Stimulated activated CD4-positive, alpha-beta T cell treated with anti-CD3 and anti-CD28 coated beads, TNF-alpha, amount 100 ng/mL, for 1 hour (primary cell): ENCODE measurements around the gene TRAIP.
A peak's percentile ranks its signal among the peaks of the same experiment; 100 is the strongest.

Experiments
- DNase-seq, 3 donors: peaks; one replicate each; pipeline ENCODE4 v3.0.0-alpha.2; 2020; ENCODE audit warnings: low read depth in 3 of 3, low spot score in 1 of 3

TRAIP gene

GRCh38 chr3:49876567-49876966, 20.2 kb upstream of the TRAIP start:
- no peak for DNase-seq

DNA sequence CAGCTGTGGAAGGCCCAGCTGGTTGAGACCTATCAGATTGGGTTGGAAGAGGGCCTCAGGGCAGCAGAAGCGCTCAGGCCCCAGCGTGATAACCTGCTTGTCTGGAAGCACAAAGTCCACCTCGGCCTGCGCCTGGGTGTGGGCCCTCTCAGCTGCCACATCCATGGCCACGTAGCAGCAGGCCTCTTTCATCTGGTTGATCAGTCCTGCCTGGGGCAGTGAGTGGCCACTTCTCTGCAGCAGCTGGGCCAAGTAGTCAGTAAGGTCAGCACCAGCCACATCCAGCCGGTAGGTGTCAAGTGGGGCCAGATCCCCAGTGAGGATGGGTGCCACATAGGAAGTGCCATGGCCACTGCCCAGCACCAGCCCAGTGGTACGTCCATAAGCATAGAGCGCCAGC, 17.3 kb upstream of the TRAIP start:
- DNase-seq: no peak

DNA sequence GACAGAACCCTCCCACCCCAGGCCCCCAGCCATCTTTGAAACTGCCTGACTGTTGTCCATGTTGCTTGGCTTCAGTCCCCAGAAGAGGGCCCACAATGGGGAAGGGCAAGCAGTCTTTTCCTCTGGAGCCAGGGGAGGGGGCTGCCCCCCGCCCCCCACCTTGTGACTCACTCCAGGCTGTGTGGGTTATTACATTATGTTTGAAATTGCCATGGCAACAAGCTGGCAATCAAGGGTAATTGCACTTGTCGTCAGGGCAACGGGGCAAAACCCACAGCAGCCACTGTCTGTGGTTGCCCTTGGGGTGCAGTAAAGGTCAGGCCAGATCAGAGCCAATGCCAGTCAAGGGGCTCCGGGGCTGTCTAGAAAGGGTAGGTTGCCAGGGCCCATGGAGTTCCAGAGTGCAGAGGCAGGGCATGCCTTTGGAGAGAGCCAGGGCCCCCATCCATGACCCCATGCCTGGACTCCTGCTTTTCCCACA, 16.5 kb upstream of the TRAIP start:
- no peak for DNase-seq

DNA sequence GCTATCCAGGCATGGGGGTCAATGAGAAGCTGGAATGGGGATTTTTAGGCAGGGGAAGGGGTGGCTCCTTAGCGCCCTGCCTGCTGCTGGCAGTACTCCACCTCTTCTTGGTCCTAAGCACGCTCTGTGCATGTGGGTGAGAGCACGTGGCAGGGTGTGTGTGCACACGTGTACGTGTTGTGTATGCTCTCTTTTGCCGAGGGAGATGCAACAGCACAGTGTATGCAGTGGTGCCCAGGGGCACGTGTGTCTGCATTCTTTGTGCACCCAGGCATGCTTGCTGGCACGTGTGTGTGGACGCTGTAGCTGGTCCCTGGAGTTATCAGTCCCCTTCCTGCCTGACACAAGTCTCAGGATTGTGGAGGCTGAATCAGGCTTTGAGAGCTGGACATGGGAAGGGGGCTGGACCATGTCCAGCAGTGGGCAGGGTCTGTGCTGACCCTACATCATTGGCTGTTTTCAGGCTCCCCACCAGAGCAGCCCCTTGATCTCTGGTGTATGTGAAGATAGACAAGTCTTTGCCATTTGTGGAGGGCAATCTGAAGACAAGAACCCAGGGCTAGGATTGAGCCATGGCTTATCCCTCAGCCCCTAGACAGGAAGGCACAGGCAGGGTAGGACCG, 15.3 kb upstream of the TRAIP start:
- no peak for DNase-seq

DNA sequence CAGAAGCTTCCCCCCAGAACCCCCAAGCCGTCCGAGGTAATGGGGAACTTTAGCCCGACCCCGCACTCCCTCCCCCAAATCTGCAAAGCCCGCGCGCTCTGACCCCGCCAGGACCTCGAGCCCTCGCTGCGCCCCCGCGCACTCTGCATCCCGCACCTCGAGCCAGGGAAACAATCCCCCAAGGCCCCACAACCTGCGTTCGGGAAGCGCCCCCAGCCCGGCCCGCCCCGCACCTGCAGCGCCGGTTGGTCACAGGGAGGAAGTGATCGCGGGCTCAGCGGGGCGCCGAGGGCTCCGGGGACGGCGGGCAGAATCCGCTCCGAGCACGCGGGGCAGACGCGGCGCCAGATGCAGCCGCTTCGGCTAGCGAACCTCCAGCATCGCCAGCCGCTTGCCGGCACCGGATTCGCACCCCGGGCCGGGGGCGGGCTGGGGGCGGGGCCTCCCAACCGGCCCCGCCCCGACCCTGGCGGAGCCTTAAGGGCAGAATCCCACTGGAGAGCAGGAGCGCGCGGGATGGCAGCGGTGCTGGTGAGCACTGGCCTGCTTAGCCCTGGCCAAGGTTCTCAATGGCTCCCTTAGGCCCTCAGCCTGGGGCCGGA, 13.3 kb upstream of the TRAIP start, which contains the start of gene CAMKV:
CAMKV (minus strand) TSS at position 382 of the 602 bp plus-strand sequence. CDS start 7,518 bp downstream, outside the sequence.
- no peak for DNase-seq

DNA sequence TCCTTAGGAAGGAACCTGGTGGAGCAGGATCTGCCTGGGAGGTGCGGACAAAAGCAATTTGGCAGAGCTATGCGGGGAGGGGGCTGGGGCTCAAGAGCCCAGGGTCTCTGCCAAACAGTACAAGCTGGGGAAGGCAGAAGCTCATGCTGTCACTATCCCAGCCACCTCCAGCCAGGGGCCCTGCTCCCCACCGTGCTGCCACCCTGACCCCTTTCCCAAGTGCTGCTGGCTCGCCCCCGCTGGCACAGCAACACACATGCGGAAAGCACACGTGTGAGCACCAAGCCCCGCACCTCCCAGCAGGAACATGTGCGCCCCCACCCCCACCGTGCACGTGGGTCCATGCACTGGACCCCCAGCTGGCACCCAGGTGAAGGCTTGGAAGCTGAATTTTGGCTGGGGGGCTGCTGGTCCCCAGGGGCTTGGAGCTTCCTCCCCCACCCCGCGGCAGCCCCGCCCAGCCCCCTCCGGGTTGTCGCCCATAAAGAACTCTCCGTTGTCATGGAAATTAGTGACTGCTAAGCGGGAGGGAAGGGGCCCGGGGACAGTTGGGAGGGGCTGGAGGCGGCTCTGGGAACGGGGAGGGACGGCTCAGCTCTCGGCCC, 12.6 kb upstream of the TRAIP start:
- DNase-seq: no peak

- DNase-seq: no peak
Observed at GRCh38 chr3:49867871-49868321, 11.5 kb upstream of the TRAIP start.

- DNase-seq: no peak
Observed at GRCh38 chr3:49867400-49867799, 11.0 kb upstream of the TRAIP start.

GRCh38 chr3:49865198-49865784, 8.9 kb upstream of the TRAIP start:
- no peak for DNase-seq

DNA sequence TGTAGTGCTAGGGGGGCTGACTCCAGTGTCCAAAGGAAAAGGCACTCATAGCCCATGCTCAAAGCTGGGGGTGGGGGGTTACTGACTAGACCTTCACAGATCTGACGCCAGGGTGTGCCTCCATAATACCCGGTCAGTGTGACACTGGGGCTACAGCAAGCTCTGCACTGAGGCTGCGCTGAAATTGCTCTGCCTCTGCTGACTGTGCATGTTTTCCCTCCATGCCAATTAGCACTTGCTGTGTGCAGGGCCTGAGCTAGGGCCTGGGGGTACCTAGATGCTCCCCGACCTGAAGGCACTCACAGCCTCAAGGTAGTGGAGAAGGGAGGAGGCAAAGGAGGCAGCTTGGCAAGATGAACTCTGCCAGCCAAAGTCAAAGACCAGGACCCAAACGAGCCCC, 8.1 kb upstream of the TRAIP start:
- DNase-seq: no peak

DNA sequence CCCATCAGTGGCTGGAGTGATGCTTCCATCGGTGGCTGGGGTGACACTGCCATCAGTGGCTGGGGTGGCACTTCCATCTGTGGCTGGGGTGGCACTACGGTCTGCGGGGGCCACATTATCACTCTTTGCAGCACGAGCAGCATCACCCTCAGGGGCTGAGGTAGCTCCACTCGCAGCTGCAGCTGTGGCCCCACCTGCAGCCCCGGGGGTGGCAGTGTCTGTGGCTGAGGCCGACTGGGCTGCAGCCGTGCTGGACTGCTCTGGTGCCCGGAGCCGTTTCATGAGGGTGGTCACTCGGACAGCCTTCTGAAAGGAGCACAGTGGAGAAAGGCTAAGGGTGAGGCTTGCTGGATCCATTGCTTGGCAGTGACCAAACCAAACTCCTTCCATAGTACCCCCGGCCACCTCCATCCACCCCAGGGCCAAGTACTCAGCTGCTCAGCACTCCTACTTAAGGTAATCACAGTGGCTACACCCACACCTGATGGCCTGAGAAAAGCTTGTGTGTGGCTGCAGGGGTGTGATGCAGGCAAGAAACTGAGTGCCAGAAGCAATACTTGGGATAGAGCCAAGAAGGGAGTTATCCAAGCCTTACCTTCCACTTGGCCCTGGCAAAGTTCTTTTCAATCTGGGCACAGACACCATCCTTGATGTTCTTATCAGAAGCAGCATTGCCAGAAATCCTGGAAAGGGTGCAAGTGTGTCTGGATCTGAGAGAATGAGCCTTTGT, 3.4 kb upstream of the TRAIP start:
- no peak for DNase-seq

GRCh38 chr3:49855662-49856061, 702 bp downstream of the TRAIP start:
- no peak for DNase-seq

DNA sequence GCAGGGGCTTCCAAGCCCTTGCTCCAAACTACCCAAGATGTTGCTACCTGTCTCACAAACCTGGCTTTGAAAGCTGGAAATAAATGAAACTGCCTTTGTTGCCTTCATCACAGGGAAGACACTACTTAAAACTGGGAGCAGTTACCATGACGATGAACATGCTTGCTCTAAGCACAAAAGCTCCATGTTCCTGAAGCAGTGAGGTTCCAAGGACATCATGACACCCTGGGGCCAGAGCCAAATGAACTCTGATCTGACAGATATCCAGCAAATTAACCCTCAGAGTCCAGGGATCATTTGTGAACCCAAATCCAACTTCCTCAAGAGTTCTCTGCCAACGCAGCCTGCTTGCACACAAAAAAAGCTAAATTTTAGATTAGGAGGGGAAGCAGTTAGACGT, 10.7 kb downstream of the TRAIP start:
- no peak for DNase-seq

- DNase-seq: no peak
Observed at GRCh38 chr3:49844464-49845183, 11.7 kb downstream of the TRAIP start.

- DNase-seq: no peak
Observed at GRCh38 chr3:49842843-49843517, 13.4 kb downstream of the TRAIP start.

DNA sequence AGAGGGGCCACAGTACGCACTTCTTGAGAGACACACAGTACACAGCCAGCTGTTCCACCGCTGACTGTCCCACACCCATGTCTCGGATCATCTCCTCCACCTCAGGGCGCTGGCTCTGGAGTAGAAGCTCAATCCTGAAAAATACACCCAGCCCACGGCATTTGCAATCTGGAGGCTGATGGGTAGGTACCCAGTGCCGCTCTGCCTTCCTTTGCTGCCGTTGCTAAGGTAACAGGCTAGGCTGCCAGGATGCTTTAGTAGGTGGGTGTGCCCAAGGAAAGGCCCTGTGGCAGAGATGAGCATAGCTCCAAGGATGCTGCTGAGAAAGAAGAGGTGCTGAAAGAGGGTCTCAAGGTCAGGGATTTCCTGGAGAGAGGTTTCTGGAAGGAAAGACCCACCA, 14.6 kb downstream of the TRAIP start:
- DNase-seq: no peak

GRCh38 chr3:49841126-49841696, 15.2 kb downstream of the TRAIP start:
- no peak for DNase-seq

DNA sequence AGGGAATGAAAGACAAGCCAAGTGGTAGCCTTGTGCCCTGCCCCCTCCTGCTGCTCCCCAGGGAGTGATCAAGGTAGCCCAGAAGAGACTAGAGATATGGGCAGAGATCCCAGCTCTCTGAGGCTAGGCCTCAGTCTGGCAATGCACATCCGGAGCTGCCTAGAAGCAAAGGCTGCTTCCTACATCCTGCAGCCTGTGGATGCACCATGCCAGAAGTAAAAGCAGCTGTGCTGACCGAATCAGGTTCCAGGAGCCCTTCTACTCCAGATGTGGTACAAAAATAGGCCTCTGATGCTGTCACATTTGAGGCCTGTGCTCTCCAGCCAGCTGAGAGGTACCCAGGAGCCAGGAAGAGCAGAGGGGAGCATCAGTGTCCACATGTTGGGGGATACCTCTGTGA, 16.0 kb downstream of the TRAIP start:
- no peak for DNase-seq

DNA sequence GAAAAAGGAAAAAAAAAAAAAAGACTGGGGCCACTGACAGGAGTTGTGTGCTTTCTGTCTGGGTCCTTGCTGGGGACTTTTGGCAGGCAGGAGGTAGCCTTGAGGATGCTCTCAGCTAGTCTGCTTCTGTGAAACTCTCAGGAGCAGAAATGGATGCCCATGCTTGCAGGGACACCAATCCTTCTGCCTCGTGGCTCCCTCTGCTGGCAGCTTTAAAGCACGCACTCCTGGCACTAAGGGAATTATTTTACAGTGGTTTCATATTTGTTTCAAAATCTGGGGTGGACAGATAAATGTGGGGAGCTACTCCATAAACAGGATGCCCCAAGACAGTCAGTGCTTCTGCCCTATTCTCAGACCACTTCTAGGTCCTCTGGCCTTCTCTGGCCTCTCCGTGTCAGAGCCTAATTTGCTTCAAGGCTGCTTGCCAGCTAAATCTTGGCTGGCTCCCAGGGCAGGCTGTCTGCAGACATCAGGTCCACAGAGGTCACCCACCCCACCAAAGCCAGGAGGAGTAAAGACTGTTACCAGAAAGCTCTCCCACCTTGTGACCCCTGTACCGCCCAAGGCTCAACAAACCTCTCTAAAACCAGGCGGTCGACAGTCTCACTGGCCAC, 17.1 kb downstream of the TRAIP start:
- peak; percentile 59 to 68 (median 62) for DNase-seq
